Body of pancreas (tissue), 4 donors: ENCODE data around the gene C4orf36.

ENCODE experiments used
- POLR2A ChIP-seq, 3 donors: fragments of 450-650 bp; IDR thresholded peaks; one replicate each; pipeline ENCODE4 v1.6.1; 2016; ENCODE audit warnings: antibody characterized with exemption in 3 of 3, mild to moderate bottlenecking in 2 of 3
- TF ChIP-seq, protein P1 (sequence below), 7 experiments: fragments of 450-650 bp in 4 of 7; fragments of 200-600 bp in 3 of 7; sonication (generic) in 3 of 7; IDR thresholded peaks; one replicate each; pipeline ENCODE4 v1.5.1; 2016 to 2019; ENCODE audit warnings: antibody characterized with exemption in 7 of 7

DNA sequence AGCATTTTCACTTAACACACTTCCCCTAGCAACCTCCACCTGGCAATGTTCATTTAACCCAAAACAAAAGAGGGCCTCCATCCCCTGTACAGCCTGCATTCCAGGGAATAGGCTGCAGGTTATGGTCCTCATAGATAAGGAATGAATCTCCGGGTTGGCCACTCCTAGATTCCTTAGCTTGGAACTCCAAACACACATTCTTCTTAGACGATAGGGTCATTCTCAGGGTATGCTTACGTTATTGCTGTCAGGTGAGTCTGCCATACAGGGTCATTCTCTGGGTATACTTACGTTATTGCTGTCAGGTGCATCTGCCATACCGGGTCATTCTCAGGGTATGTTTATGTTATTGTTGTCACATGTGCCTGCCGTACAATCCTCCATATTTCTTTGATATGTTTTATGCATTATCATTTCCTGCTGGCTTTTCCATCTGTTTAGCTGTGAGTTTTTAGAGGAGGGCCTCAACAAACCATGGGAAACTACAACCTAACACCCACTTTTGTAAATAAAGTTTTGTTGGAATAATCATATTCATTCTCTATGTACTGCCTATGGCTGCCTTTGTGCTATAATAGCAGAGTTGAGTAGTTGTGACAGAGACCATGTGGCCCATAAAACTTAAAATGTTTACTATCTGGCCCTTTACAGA is 34.3 kb upstream of the C4orf36 start:
- TF ChIP-seq, protein P1, sequence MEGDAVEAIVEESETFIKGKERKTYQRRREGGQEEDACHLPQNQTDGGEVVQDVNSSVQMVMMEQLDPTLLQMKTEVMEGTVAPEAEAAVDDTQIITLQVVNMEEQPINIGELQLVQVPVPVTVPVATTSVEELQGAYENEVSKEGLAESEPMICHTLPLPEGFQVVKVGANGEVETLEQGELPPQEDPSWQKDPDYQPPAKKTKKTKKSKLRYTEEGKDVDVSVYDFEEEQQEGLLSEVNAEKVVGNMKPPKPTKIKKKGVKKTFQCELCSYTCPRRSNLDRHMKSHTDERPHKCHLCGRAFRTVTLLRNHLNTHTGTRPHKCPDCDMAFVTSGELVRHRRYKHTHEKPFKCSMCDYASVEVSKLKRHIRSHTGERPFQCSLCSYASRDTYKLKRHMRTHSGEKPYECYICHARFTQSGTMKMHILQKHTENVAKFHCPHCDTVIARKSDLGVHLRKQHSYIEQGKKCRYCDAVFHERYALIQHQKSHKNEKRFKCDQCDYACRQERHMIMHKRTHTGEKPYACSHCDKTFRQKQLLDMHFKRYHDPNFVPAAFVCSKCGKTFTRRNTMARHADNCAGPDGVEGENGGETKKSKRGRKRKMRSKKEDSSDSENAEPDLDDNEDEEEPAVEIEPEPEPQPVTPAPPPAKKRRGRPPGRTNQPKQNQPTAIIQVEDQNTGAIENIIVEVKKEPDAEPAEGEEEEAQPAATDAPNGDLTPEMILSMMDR (IDR thresholded peaks at IDR 0.05) = no peak
- TF ChIP-seq POLR2A (IDR thresholded peaks at IDR 0.05) = no peak
